ENCODE data around the gene JPH3. TPM values are rescaled to one million over a fixed set of nuclear protein-coding genes. Genes with fewer than 3 reads are reported as not detected.

JPH3 gene
- total and polyA plus RNA-seq, 3 experiments from 2014 or later = not detected

- H3K27ac ChIP-seq (ENCODE audit: low read depth, low read length) = no peak overlapping the region
- POLR2A ChIA-PET = interaction anchor here (1.0 kb wide), 1 partner anchor 63 kb away, joined by 3 read pairs; the partner anchor contains the start of gene KLHDC4
These were observed 100.8 kb downstream of the JPH3 start for GRCh38 chr16:87703071-87703470.

GRCh38 chr16:87703835-87704375 lies 101.6 kb downstream of the JPH3 start:
- CTCF ChIA-PET = no interaction called here

More at GRCh38 chr16:87703071-87703470, 100.8 kb downstream of the JPH3 start:
- H3K27ac Mint-ChIP-seq = peak overlapping the region in 6 of 8 donors; percentile 17 to 90 (median 57)
- peaks cover 0 to 52% (median 5%) of the 10 kb centered on the region in 3 donors for H3K36me3 Mint-ChIP-seq
- Histone ChIP-seq H3K4me1 (ENCODE audit: insufficient read depth, low read length) (peaks cover 42% of the 10 kb centered on the region), H3K36me3 (ENCODE audit: insufficient read depth, low read length) (peaks cover 13% of the 10 kb centered on the region), H3K4me3 (ENCODE audit: low read length) (no peak overlapping the region), H3K9me3 (ENCODE audit: low read length) (no peaks in the 10 kb centered on the region), H3K27me3 (ENCODE audit: insufficient read depth, low read length, poor library complexity, severe bottlenecking) (no peaks in the 10 kb centered on the region)
- no peaks in the 10 kb centered on the region for H3K27me3 Mint-ChIP-seq
- H3K9me3 Mint-ChIP-seq = no peaks in the 10 kb centered on the region
- CTCF ChIA-PET = interaction anchor here (1.0 to 2.0 kb wide), 3 partner anchors 66 to 67 kb away, joined by 3 to 5 read pairs (median 4); no protein-coding TSS in a partner anchor
- H3K4me3 Mint-ChIP-seq = peak overlapping the region in 1 of 7 donors; percentile 11
- no peak for DNase-seq
- H3K4me1 Mint-ChIP-seq = peaks cover 36 to 60% (median 37%) of the 10 kb centered on the region in 3 donors

GRCh38 chr16:87704754-87705353 lies 102.5 kb downstream of the JPH3 start:
- Mint-ChIP-seq H3K27ac (peak overlapping the region in 2 of 8 donors; percentile 67 to 73), H3K4me1 (peaks cover 21 to 43% (median 24%) of the 10 kb centered on the region in 3 donors), H3K9me3 (no peaks in the 10 kb centered on the region), H3K27me3 (no peaks in the 10 kb centered on the region), H3K36me3 (peaks cover 0 to 65% (median 9%) of the 10 kb centered on the region in 3 donors), H3K4me3 (peak overlapping the region in 1 of 7 donors; percentile 48)
- no peaks in the 10 kb centered on the region for H3K27me3 ChIP-seq (ENCODE audit: insufficient read depth, low read length, poor library complexity, severe bottlenecking)
- H3K4me3 ChIP-seq (ENCODE audit: low read length) = no peak overlapping the region
- ChIA-PET CTCF (interaction anchor here (1.7 kb wide), 1 partner anchor 60 kb away, joined by 4 read pairs; no protein-coding TSS in a partner anchor), POLR2A (no interaction called here)
- H3K9me3 ChIP-seq (ENCODE audit: low read length) = no peaks in the 10 kb centered on the region
- no peak for DNase-seq
- peaks cover 16% of the 10 kb centered on the region for H3K36me3 ChIP-seq (ENCODE audit: insufficient read depth, low read length)
- no peak overlapping the region for H3K27ac ChIP-seq (ENCODE audit: low read depth, low read length)
- peaks cover 32% of the 10 kb centered on the region for H3K4me1 ChIP-seq (ENCODE audit: insufficient read depth, low read length)

More at GRCh38 chr16:87703835-87704375, 101.6 kb downstream of the JPH3 start:
- peaks cover 34% of the 10 kb centered on the region for H3K4me1 ChIP-seq (ENCODE audit: insufficient read depth, low read length)
- no peak overlapping the region for H3K4me3 ChIP-seq (ENCODE audit: low read length)
- no peaks in the 10 kb centered on the region for H3K9me3 ChIP-seq (ENCODE audit: low read length)
- H3K27ac ChIP-seq (ENCODE audit: low read depth, low read length) = no peak overlapping the region
- Mint-ChIP-seq H3K9me3 (no peaks in the 10 kb centered on the region), H3K36me3 (peaks cover 0 to 59% (median 9%) of the 10 kb centered on the region in 3 donors), H3K4me3 (peak overlapping the region in 1 of 7 donors; percentile 9), H3K4me1 (peaks cover 28 to 51% (median 30%) of the 10 kb centered on the region in 3 donors), H3K27me3 (no peaks in the 10 kb centered on the region), H3K27ac (peak overlapping the region in 1 of 8 donors; percentile 86)
- DNase-seq = no peak
- H3K27me3 ChIP-seq (ENCODE audit: insufficient read depth, low read length, poor library complexity, severe bottlenecking) = no peaks in the 10 kb centered on the region
- POLR2A ChIA-PET = no interaction called here
- peaks cover 16% of the 10 kb centered on the region for H3K36me3 ChIP-seq (ENCODE audit: insufficient read depth, low read length)

- H3K4me1 ChIP-seq (ENCODE audit: insufficient read depth, low read length) = peaks cover 31% of the 10 kb centered on the region
- no peak for DNase-seq
- no peak overlapping the region for H3K27ac ChIP-seq (ENCODE audit: low read depth, low read length)
- Mint-ChIP-seq H3K36me3 (peaks cover 0 to 71% (median 12%) of the 10 kb centered on the region in 3 donors), H3K27me3 (no peaks in the 10 kb centered on the region), H3K27ac (no peak overlapping the region), H3K4me1 (peaks cover 19 to 39% (median 21%) of the 10 kb centered on the region in 3 donors), H3K9me3 (no peaks in the 10 kb centered on the region), H3K4me3 (no peak overlapping the region)
- ChIA-PET POLR2A (no interaction called here), CTCF (interaction anchor here (1.7 kb wide), 1 partner anchor 59 kb away, joined by 4 read pairs; no protein-coding TSS in a partner anchor)
- H3K36me3 ChIP-seq (ENCODE audit: insufficient read depth, low read length) = peaks cover 25% of the 10 kb centered on the region
- H3K27me3 ChIP-seq (ENCODE audit: insufficient read depth, low read length, poor library complexity, severe bottlenecking) = no peaks in the 10 kb centered on the region
- no peaks in the 10 kb centered on the region for H3K9me3 ChIP-seq (ENCODE audit: low read length)
- H3K4me3 ChIP-seq (ENCODE audit: low read length) = no peak overlapping the region
These were observed 103.5 kb downstream of the JPH3 start for GRCh38 chr16:87705771-87706277.

GRCh38 chr16:87706278-87707000 lies 104.1 kb downstream of the JPH3 start:
- H3K27me3 ChIP-seq (ENCODE audit: insufficient read depth, low read length, poor library complexity, severe bottlenecking) = no peaks in the 10 kb centered on the region
- no peaks in the 10 kb centered on the region for H3K9me3 Mint-ChIP-seq
- CTCF ChIA-PET = interaction anchor here (1.7 kb wide), 1 partner anchor 58 kb away, joined by 4 read pairs; no protein-coding TSS in a partner anchor
- H3K4me3 Mint-ChIP-seq = no peak overlapping the region
- POLR2A ChIA-PET = no interaction called here
- no peaks in the 10 kb centered on the region for H3K27me3 Mint-ChIP-seq
- peaks cover 25% of the 10 kb centered on the region for H3K4me1 ChIP-seq (ENCODE audit: insufficient read depth, low read length)
- H3K9me3 ChIP-seq (ENCODE audit: low read length) = no peaks in the 10 kb centered on the region
- no peak overlapping the region for H3K4me3 ChIP-seq (ENCODE audit: low read length)
- H3K36me3 Mint-ChIP-seq = peaks cover 0 to 77% (median 12%) of the 10 kb centered on the region in 3 donors
- H3K4me1 Mint-ChIP-seq = peaks cover 19 to 34% (median 21%) of the 10 kb centered on the region in 3 donors
- no peak overlapping the region for H3K27ac ChIP-seq (ENCODE audit: low read depth, low read length)
- peaks cover 31% of the 10 kb centered on the region for H3K36me3 ChIP-seq (ENCODE audit: insufficient read depth, low read length)
- no peak overlapping the region for H3K27ac Mint-ChIP-seq
- DNase-seq = no peak

GRCh38 chr16:87707097-87707496 lies 104.8 kb downstream of the JPH3 start:
- CTCF ChIA-PET = no interaction called here
- peaks cover 32% of the 10 kb centered on the region for H3K36me3 ChIP-seq (ENCODE audit: insufficient read depth, low read length)
- POLR2A ChIA-PET = no interaction called here

GRCh38 chr16:87707714-87708580 lies 105.6 kb downstream of the JPH3 start:
- Mint-ChIP-seq H3K27ac (peak overlapping the region in 2 of 8 donors; percentile 1 to 86), H3K4me3 (no peak overlapping the region), H3K9me3 (no peaks in the 10 kb centered on the region), H3K27me3 (no peaks in the 10 kb centered on the region), H3K36me3 (peaks cover 0 to 73% (median 12%) of the 10 kb centered on the region in 3 donors), H3K4me1 (peaks cover 10 to 27% (median 12%) of the 10 kb centered on the region in 3 donors)
- Histone ChIP-seq H3K9me3 (ENCODE audit: low read length) (no peaks in the 10 kb centered on the region), H3K27ac (ENCODE audit: low read depth, low read length) (no peak overlapping the region), H3K4me1 (ENCODE audit: insufficient read depth, low read length) (peaks cover 17% of the 10 kb centered on the region), H3K4me3 (ENCODE audit: low read length) (no peak overlapping the region), H3K36me3 (ENCODE audit: insufficient read depth, low read length) (peaks cover 28% of the 10 kb centered on the region), H3K27me3 (ENCODE audit: insufficient read depth, low read length, poor library complexity, severe bottlenecking) (no peaks in the 10 kb centered on the region)
- DNase-seq = no peak
- ChIA-PET CTCF (no interaction called here), POLR2A (no interaction called here)

More at GRCh38 chr16:87707097-87707496, 104.8 kb downstream of the JPH3 start:
- H3K9me3 Mint-ChIP-seq = no peaks in the 10 kb centered on the region
- no peak for DNase-seq
- peaks cover 0 to 74% (median 12%) of the 10 kb centered on the region in 3 donors for H3K36me3 Mint-ChIP-seq
- no peaks in the 10 kb centered on the region for H3K27me3 ChIP-seq (ENCODE audit: insufficient read depth, low read length, poor library complexity, severe bottlenecking)
- H3K4me3 ChIP-seq (ENCODE audit: low read length) = no peak overlapping the region
- no peak overlapping the region for H3K27ac Mint-ChIP-seq
- peaks cover 18% of the 10 kb centered on the region for H3K4me1 ChIP-seq (ENCODE audit: insufficient read depth, low read length)
- no peaks in the 10 kb centered on the region for H3K9me3 ChIP-seq (ENCODE audit: low read length)
- no peak overlapping the region for H3K4me3 Mint-ChIP-seq
- peaks cover 15 to 28% (median 19%) of the 10 kb centered on the region in 3 donors for H3K4me1 Mint-ChIP-seq
- H3K27me3 Mint-ChIP-seq = no peaks in the 10 kb centered on the region
- no peak overlapping the region for H3K27ac ChIP-seq (ENCODE audit: low read depth, low read length)
